Stimulated activated memory B cell treated with anti-CD40 and anti-IgM and Interleukin-4, amounts not matched to agents 10 μg/mL and 1 μg/mL and 100 μg/mL, for 72 hours (primary cell): Measurements from ENCODE around the gene SLX9.
"Not testable (repeated sequence)": the region's sequence is repeated elsewhere in the genome, so short reads cannot be mapped to it uniquely, and the experiment has no call there.

Source experiments
- ATAC-seq: fragments of 150-1000 bp; cut with Tn5 transposase; 2 replicates; pipeline ENCODE4 v1.10.0; 2021
- H3K27ac Mint-ChIP-seq: one replicate; pipeline ENCODE4 v1.8.0; 2022; ENCODE audit warnings: mild to moderate bottlenecking, mixed read lengths
- H3K27me3 Mint-ChIP-seq: one replicate; pipeline ENCODE4 v1.8.0; 2022; ENCODE audit warnings: mixed read lengths
- H3K36me3 Mint-ChIP-seq: one replicate; pipeline ENCODE4 v1.8.0; 2022; ENCODE audit warnings: mixed read lengths
- H3K4me1 Mint-ChIP-seq: one replicate; pipeline ENCODE4 v1.8.0; 2022; ENCODE audit warnings: mixed read lengths
- H3K4me3 Mint-ChIP-seq: one replicate; pipeline ENCODE4 v1.8.0; 2022; ENCODE audit warnings: mild to moderate bottlenecking, moderate library complexity, mixed read lengths
- H3K9me3 Mint-ChIP-seq: one replicate; pipeline ENCODE4 v1.8.0; 2022; ENCODE audit warnings: mixed read lengths

Gene SLX9

DNA sequence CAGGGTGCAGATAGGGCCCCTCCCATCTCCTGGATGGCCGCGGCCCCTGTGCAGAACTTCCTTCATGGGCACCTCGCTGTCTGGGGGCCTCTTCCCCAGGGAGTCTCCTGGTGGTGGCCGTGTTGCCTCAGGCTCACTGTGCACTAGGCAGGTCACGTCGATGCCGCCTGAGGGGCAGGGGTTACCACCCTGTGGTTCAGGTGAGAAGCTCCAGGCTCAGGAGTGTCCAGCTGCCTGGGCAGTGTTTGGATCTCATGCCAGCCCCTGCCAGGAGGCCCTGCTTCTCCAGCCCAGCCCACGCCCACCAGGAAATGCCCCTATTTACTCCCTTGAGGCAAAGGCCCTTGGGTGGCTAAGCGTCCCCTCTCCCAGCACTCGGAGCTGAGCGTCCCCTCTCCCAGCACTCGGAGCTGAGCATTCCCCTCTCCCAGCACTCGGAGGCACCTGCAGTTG lies 21.2 kb upstream of the SLX9 start:
- Mint-ChIP-seq H3K36me3 (peaks cover 6% of the 10 kb centered on the region), H3K27ac (peak overlapping the region; percentile 93), H3K27me3 (no peaks in the 10 kb centered on the region), H3K9me3 (no peaks in the 10 kb centered on the region), H3K4me3 (peak overlapping the region; percentile 88), H3K4me1 (peaks cover 89% of the 10 kb centered on the region)
- ATAC-seq = no peak

DNA sequence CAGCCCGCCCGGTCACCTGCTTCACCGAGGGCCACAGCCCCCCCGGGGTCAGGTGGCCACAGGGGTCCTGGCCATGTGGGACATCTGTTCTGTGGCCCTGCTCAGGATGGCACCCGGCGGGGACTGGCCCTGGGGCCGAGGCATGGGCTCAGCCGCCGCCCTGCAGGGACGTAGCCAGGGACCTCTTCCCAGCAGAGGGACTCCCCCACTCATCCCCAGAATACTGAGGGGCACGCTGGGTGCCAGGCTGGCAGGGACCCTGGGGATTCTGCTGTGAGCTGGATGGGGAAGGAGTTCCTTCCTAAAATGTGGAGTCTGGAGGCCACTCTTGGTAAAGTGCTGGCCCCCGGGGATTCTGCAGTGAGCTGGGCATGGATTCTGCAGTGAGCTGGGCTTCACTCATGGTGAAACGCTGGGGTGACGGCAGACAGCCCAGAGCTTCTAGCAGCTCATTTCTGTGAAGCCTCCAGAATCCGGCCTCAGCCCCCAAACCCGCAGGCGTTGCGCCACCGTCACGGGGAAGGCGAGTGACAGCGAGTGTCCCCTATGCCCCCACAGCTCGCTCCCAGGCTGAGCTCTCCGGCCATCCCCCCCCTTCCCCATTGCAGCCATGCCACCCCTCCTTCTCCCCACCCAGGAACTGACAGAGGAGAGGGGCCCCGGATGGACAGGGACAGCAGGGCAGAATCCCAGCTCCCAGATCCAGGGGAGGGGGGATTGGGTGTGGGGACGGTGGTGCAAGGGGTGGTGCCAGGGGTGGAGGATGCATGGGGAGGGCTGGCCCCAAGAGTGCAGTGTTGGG lies 20.5 kb upstream of the SLX9 start:
- peak; percentile 4 for ATAC-seq
- H3K36me3 Mint-ChIP-seq = peaks cover 6% of the 10 kb centered on the region
- H3K9me3 Mint-ChIP-seq = no peaks in the 10 kb centered on the region
- H3K27me3 Mint-ChIP-seq = no peaks in the 10 kb centered on the region
- peak overlapping the region; percentile 93 for H3K27ac Mint-ChIP-seq
- H3K4me3 Mint-ChIP-seq = peak overlapping the region; percentile 88
- peaks cover 89% of the 10 kb centered on the region for H3K4me1 Mint-ChIP-seq

DNA sequence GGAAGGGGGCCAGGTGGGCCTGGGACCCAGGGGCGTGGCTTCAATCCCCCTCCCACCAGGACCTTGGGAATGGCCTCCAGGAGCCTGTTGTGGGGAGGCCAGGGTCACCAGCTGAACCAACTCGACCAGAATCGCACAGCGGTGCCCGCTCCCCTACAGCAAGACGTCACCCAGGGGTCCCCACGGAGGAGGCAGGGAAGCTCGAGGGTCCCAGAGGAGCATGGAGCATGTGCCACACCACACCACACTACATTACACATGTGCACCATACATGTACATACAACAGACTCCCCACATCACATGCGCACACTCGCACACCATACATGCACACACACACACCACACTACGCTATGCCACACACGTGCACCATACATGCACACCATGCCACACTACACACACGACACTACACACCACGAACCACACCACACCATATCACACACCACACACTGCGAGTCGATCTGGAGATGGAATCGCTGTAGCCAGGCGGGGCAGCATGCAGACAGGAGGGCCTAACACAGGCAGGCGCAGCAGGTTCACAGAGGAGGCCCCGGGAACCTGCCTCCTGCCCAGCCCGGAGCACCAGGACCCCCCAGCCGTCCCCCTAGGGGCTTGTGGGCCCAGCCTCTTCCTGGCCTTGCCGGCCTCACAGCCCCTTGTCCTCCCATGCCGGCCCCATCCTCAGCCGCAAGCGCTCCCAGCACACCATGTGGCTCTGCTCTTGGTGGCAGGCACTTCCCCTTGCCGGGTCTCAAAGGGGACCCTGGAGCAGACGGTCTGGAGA lies 19.7 kb upstream of the SLX9 start:
- peak; percentile 48 for ATAC-seq
- peak overlapping the region; percentile 88 for H3K4me3 Mint-ChIP-seq
- no peaks in the 10 kb centered on the region for H3K9me3 Mint-ChIP-seq
- peaks cover 89% of the 10 kb centered on the region for H3K4me1 Mint-ChIP-seq
- peak overlapping the region; percentile 93 for H3K27ac Mint-ChIP-seq
- H3K36me3 Mint-ChIP-seq = peaks cover 6% of the 10 kb centered on the region
- H3K27me3 Mint-ChIP-seq = no peaks in the 10 kb centered on the region

DNA sequence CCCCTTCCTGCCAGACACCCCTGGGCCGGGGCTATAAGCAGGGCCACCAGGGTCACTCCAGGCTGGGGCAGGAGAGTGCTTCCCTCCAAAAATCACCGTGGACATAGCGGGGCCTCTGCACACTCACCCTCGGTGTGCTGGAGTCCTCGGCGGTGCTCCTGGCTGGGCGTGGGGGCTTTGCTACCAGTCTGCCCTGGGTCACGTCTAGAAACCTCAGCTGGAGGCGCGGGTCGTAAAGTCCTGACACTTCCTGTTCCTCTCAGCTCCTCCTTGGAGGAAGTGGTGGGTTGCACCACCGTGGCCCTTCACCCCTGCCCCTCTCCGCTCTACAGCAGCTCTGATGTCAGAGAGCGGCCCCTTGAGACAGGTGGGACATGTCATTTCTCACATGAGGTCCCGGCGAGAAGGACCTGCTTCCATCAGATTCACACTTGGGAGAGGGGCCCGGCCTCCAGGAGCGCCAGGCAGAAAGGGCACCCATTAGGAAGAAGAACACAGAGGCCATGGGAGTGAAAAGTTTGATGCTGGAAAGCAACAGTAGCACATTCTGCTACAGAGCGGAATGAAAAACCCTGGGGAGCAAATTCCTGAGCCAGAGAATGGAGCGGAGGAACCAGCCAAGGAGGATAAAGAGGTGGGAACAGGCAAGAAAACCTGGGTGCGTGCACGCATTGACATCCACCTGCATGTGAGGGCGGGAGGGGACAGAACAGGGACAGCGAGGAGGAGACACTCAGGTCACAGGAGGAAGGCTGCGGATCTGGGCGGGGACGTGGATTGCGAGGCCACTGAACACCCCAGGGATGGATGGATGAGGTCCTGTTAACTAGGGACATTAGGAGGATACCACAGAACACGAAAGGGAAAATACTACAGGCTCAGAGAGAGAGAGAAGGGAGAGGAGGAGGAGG lies 18.9 kb upstream of the SLX9 start, which contains the start of gene ITGB2:
Gene ITGB2, minus strand, starts transcription at position 206 of the 911 bp plus-strand sequence. CDS start 10,117 bp downstream, outside the sequence.
- Mint-ChIP-seq H3K27me3 (no peaks in the 10 kb centered on the region), H3K4me1 (peaks cover 93% of the 10 kb centered on the region), H3K4me3 (peak within 1 kb of the TSS; percentile 88), H3K9me3 (no peaks in the 10 kb centered on the region), H3K27ac (peak within 1 kb of the TSS; percentile 93), H3K36me3 (peaks cover 6% of the 10 kb centered on the region)
- ATAC-seq = peak; percentile 93

- Mint-ChIP-seq H3K9me3 (no peaks in the 10 kb centered on the region), H3K27ac (peak overlapping the region; percentile 93), H3K36me3 (no peaks in the 10 kb centered on the region), H3K27me3 (no peaks in the 10 kb centered on the region), H3K4me1 (peaks cover 93% of the 10 kb centered on the region), H3K4me3 (peak overlapping the region; percentile 88)
- ATAC-seq = no peak
These were observed 17.9 kb upstream of the SLX9 start for GRCh38 chr21:44921928-44922327.

DNA sequence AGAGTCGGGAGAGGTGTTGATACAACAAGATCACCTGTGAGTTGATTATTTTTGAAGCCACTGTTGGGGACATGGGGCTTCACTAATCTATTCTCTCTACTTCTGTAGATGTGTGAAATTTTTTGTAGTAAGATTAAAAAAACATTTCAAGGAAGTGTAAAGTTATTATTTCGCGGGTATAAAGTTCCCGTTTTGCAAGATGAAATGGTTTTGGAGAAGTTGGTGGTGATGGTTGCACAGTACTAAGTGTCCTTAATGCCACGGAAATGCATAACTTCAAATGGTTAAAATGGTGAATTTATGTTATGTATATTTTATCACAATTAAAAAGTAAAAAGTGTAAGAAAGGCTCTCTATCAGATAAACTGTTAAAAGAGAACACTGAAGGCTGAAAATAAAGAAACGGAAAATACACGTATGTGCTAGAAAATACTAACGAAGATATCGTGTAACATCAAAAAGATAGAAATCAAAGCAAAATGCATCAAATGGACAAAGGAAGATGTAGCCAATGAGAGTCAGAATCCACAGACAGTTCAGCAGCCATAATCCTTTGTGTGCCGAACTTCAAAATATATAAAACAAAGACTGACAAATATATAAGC lies 16.2 kb upstream of the SLX9 start:
- Mint-ChIP-seq H3K4me3 (no peak overlapping the region), H3K27ac (peak overlapping the region; percentile 74), H3K27me3 (no peaks in the 10 kb centered on the region), H3K4me1 (peaks cover 93% of the 10 kb centered on the region), H3K9me3 (no peaks in the 10 kb centered on the region), H3K36me3 (no peaks in the 10 kb centered on the region)
- ATAC-seq = no peak

- ATAC-seq = no peak
- H3K36me3 Mint-ChIP-seq = no peaks in the 10 kb centered on the region
- peaks cover 94% of the 10 kb centered on the region for H3K4me1 Mint-ChIP-seq
- peak overlapping the region; percentile 40 for H3K4me3 Mint-ChIP-seq
- no peaks in the 10 kb centered on the region for H3K27me3 Mint-ChIP-seq
- H3K27ac Mint-ChIP-seq = peak overlapping the region; percentile 74
- H3K9me3 Mint-ChIP-seq = no peaks in the 10 kb centered on the region
These were observed 15.0 kb upstream of the SLX9 start for GRCh38 chr21:44924606-44925377.

DNA sequence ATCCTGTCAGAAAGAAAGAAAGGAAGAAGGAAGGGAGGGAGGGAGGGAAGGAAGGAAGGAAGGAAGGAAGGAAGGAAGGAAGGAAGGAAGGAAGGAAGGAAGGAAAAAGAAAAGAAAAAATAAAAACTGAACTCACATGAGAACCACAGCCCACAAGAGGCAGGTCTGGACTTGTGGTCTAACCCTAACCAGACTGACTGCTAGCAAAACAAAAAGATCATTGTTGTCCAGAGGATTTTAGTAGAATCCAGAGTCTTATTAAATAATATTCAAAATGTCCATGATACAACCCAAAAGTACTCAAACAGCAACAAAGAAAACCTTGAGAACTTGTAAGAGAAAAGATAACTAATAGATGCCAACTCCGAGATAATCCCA lies 14.5 kb upstream of the SLX9 start:
- no peak for ATAC-seq
- H3K27me3 Mint-ChIP-seq = no peaks in the 10 kb centered on the region
- H3K36me3 Mint-ChIP-seq = no peaks in the 10 kb centered on the region
- H3K9me3 Mint-ChIP-seq = no peaks in the 10 kb centered on the region
- peak overlapping the region; percentile 40 for H3K4me3 Mint-ChIP-seq
- peak overlapping the region; percentile 74 for H3K27ac Mint-ChIP-seq
- H3K4me1 Mint-ChIP-seq = peaks cover 94% of the 10 kb centered on the region

DNA sequence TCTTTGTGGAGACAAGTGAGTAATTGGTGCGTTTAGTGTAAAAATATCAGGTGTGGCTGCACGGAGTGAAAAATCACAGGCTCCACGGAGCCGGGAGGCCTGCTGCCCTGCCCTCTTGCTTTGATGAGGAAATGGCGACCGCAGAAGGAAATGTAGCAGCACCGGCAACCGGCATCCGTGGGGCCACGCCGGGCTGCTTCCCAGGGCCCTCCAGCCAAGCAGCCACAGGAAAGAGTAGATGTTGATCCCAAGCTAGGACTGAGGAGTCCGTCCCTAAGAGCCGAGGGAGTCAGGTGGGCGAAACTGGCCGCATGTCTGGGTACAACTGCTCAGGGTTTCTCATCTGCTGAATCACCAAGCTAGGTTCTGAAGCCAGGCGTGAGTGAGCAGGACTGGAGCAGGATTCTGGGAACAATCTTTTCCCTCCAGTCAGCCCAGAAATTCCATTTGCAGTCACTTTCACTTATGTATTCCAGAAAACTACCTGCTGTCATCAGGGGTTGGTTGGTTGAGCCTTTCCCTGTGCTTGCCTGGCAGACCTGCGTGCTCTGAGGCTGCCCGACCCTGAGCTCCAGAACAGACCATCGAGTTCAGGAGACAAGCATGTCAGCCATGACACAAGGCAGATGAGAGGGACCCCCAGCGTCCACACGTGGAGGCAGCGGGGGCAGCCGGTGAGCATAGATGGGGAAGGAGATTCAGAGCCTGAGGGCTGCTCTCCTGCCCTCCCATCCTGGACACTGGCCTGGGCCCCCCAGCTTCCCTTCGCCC lies 13.3 kb upstream of the SLX9 start:
- Mint-ChIP-seq H3K9me3 (no peaks in the 10 kb centered on the region), H3K4me3 (peak overlapping the region; percentile 66), H3K27me3 (no peaks in the 10 kb centered on the region), H3K36me3 (no peaks in the 10 kb centered on the region), H3K27ac (peak overlapping the region; percentile 86), H3K4me1 (peaks cover 95% of the 10 kb centered on the region)
- ATAC-seq = no peak

DNA sequence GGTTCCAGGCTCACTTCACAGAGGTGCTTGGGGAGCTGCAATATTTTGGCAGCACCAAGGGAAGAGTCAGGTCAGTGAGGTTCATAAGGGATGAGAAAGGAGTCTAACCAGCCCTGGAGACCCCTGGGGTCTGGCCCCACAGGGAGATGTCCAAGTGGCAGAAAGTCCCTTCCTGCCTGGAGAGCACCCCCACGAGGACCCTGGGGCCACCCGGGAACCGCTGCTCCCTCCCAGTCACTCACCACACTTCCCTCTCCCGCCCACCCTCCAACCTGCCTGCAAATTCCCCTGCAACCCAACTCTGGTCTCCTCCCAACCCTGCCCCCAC lies 12.6 kb upstream of the SLX9 start:
- H3K9me3 Mint-ChIP-seq = no peaks in the 10 kb centered on the region
- peak overlapping the region; percentile 86 for H3K27ac Mint-ChIP-seq
- no peaks in the 10 kb centered on the region for H3K36me3 Mint-ChIP-seq
- H3K4me1 Mint-ChIP-seq = peaks cover 92% of the 10 kb centered on the region
- no peaks in the 10 kb centered on the region for H3K27me3 Mint-ChIP-seq
- peak; percentile 0 for ATAC-seq
- H3K4me3 Mint-ChIP-seq = peak overlapping the region; percentile 78

GRCh38 chr21:44927587-44928461 lies 12.0 kb upstream of the SLX9 start:
- Mint-ChIP-seq H3K27me3 (no peaks in the 10 kb centered on the region), H3K4me1 (peaks cover 89% of the 10 kb centered on the region), H3K9me3 (no peaks in the 10 kb centered on the region), H3K36me3 (no peaks in the 10 kb centered on the region), H3K4me3 (peak overlapping the region; percentile 78), H3K27ac (peak overlapping the region; percentile 86)
- peak; percentile 71 for ATAC-seq

DNA sequence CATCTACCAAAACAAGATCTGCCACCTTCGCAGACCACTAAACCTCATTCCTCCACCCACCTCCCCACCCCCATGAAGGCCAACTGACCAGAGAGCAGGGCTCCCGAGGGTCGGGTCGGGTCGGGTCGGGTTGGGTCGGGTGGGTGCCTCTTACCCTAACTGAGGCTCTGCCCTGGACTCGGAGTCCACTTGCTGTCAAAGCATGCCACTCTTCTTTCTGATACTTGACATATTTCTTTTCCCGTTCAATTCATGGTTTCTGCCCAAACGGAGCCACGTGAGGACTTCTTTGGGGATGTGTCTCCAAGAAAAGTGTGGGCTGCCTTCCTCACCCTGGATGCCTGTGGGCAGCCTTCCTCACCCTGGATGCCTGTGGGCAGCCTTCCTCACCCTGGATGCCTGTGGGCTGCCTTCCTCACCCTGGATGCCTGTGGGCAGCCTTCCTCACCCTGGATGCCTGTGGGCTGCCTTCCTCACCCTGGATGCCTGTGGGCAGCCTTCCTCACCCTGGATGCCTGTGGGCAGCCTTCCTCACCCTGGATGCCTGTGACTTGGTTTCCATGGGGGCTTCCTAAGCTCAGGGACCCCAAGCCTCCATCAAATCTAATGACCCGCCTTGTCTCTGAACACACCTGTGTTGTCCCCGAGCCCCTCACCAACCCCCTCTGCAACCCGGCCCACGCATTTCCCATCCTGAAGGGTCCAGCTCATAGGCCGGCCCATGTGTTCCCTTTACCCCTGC lies 11.2 kb upstream of the SLX9 start:
- not testable (repeated sequence) for H3K27me3 Mint-ChIP-seq, ATAC-seq, H3K9me3 Mint-ChIP-seq, H3K36me3 Mint-ChIP-seq
- Mint-ChIP-seq H3K27ac (peak overlapping the region; percentile 86), H3K4me3 (peak overlapping the region; percentile 78), H3K4me1 (peaks cover 88% of the 10 kb centered on the region)
